Neural progenitor cell (in vitro differentiated cells): Measurements from ENCODE around the gene ZBTB5. TPM values are rescaled to one million over a fixed set of nuclear protein-coding genes. Genes with fewer than 3 reads are reported as not detected.

Experiments
- DNase-seq: peaks from one replicate; pipeline ENCODE4 v3.0.0-alpha.2; 2016; ENCODE audit warnings: low spot score
- H2AFZ ChIP-seq: fragments of 200-600 bp; sonication (generic); replicated peaks from 2 replicates; pipeline ENCODE4 v1.6.1; 2016; ENCODE audit warnings: antibody characterized with exemption
- H3F3A ChIP-seq: fragments of 200-600 bp; sonication (generic); 2 replicates; pipeline ENCODE4 v1.6.1; 2016; ENCODE audit warnings: antibody characterized with exemption, low read depth
- H3K27ac ChIP-seq: fragments of 200-600 bp; sonication (generic); 2 replicates; pipeline ENCODE4 v1.5.1; 2016; ENCODE audit warnings: mild to moderate bottlenecking
- H3K27me3 ChIP-seq: fragments of 200-600 bp; sonication (generic); 2 replicates; pipeline ENCODE4 v1.6.1; 2016; ENCODE audit warnings: mild to moderate bottlenecking, moderate library complexity
- H3K36me3 ChIP-seq: fragments of 200-600 bp; sonication (generic); 2 replicates; pipeline ENCODE4 v1.5.1; 2016
- H3K4me1 ChIP-seq: fragments of 200-600 bp; sonication (generic); 2 replicates; pipeline ENCODE4 v1.6.1; 2016; ENCODE audit warnings: mixed run types
- H3K4me2 ChIP-seq: fragments of 200-600 bp; sonication (generic); 2 replicates; pipeline ENCODE4 v1.6.1; 2016
- H3K4me3 ChIP-seq: fragments of 200-600 bp; sonication (generic); 2 replicates; pipeline ENCODE4 v1.5.1; 2016
- H3K79me2 ChIP-seq: fragments of 200-600 bp; sonication (generic); 2 replicates; pipeline ENCODE4 v1.6.1; 2016; ENCODE audit warnings: low read depth
- H3K9ac ChIP-seq: fragments of 200-600 bp; sonication (generic); 2 replicates; pipeline ENCODE4 v1.6.1; 2016
- H3K9me3 ChIP-seq: fragments of 200-600 bp; sonication (generic); 2 replicates; pipeline ENCODE4 v1.5.1; 2016; ENCODE audit warnings: low read depth
- H4K20me1 ChIP-seq: fragments of 200-600 bp; sonication (generic); 2 replicates; pipeline ENCODE4 v1.6.1; 2016; ENCODE audit warnings: low read depth
- H3K27ac Mint-ChIP-seq: 3 replicates; pipeline ENCODE4 v1.8.0; 2021; ENCODE audit warnings: mixed read lengths
- H3K27me3 Mint-ChIP-seq: 2 replicates; pipeline ENCODE4 v1.8.0; 2022; ENCODE audit warnings: low read depth, mild to moderate bottlenecking, inconsistent platforms, moderate library complexity, mixed read lengths; ENCODE audit not compliant: insufficient read depth
- H3K36me3 Mint-ChIP-seq: 3 replicates; pipeline ENCODE4 v1.8.0; 2021; ENCODE audit warnings: mixed read lengths
- H3K4me1 Mint-ChIP-seq: 3 replicates; pipeline ENCODE4 v1.8.0; 2021; ENCODE audit warnings: mixed read lengths
- H3K4me3 Mint-ChIP-seq: 3 replicates; pipeline ENCODE4 v1.8.0; 2021; ENCODE audit warnings: mild to moderate bottlenecking, moderate library complexity, mixed read lengths
- H3K9me3 Mint-ChIP-seq: 3 replicates; pipeline ENCODE4 v1.8.0; 2020; ENCODE audit warnings: mixed read lengths
- EZH2 ChIP-seq: fragments of 200-600 bp; sonication (generic); IDR thresholded peaks from 2 replicates; pipeline ENCODE4 v1.6.1; 2017; ENCODE audit warnings: antibody characterized with exemption, mild to moderate bottlenecking, moderate library complexity
- EZH2phosphoT487 ChIP-seq: fragments of 200-600 bp; sonication (generic); IDR thresholded peaks from 2 replicates; pipeline ENCODE4 v1.6.1; 2017; ENCODE audit warnings: antibody characterized with exemption
- total RNA-seq: library from RNA; depleted of rRNA; stranded (reverse); fragments of >200 nt; gene quantifications from 2 replicates; pipeline ENCODE4 v1.2.3, GENCODE V29; 2015; ENCODE audit warnings: low replicate concordance
- TF ChIP-seq, protein P1 (sequence below): fragments of 200-600 bp; sonication (generic); IDR thresholded peaks from 2 replicates; pipeline ENCODE4 v1.5.1; 2017; ENCODE audit warnings: antibody characterized with exemption, mild to moderate bottlenecking

ZBTB5 gene
- total RNA-seq, 1 donor from 2014 or later = 24.1 TPM

DNA sequence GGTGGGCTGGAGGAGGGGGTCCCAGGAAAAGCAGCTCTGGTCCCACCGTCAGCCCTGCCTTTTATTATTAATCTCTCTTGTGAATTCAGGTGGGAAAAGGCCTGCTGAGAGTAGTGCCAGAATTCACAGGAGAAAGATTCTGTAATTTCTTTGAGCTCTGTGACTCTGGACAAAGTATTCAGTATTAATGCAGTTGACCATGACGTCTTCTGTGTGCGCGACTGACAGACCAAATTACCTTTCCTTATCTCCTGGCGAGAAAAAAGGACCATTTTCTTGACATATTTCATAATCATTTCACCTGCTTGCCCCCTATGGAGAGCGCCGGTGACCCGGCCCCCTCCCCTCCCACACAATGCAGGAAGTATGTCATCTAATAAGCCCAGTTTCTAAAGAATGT, 69.6 kb downstream of the ZBTB5 start:
- H3K9ac ChIP-seq = no peak overlapping the region
- H3K4me3 Mint-ChIP-seq = no peak overlapping the region
- H3K27me3 ChIP-seq = no peaks in the 10 kb centered on the region
- no peaks in the 10 kb centered on the region for H3K9me3 ChIP-seq
- H3K36me3 ChIP-seq = no peaks in the 10 kb centered on the region
- peaks cover 28% of the 10 kb centered on the region for H3K4me1 Mint-ChIP-seq
- H3F3A ChIP-seq = peaks cover 9% of the 10 kb centered on the region
- H3K36me3 Mint-ChIP-seq = no peaks in the 10 kb centered on the region
- no peak for TF ChIP-seq EZH2
- TF ChIP-seq, protein P1, sequence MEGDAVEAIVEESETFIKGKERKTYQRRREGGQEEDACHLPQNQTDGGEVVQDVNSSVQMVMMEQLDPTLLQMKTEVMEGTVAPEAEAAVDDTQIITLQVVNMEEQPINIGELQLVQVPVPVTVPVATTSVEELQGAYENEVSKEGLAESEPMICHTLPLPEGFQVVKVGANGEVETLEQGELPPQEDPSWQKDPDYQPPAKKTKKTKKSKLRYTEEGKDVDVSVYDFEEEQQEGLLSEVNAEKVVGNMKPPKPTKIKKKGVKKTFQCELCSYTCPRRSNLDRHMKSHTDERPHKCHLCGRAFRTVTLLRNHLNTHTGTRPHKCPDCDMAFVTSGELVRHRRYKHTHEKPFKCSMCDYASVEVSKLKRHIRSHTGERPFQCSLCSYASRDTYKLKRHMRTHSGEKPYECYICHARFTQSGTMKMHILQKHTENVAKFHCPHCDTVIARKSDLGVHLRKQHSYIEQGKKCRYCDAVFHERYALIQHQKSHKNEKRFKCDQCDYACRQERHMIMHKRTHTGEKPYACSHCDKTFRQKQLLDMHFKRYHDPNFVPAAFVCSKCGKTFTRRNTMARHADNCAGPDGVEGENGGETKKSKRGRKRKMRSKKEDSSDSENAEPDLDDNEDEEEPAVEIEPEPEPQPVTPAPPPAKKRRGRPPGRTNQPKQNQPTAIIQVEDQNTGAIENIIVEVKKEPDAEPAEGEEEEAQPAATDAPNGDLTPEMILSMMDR = no peak
- TF ChIP-seq EZH2phosphoT487 = no peak
- no peaks in the 10 kb centered on the region for H3K9me3 Mint-ChIP-seq
- no peak overlapping the region for H3K27ac Mint-ChIP-seq
- peaks cover 5% of the 10 kb centered on the region for H3K4me1 ChIP-seq
- H3K4me2 ChIP-seq = no peak overlapping the region
- H3K27ac ChIP-seq = no peak overlapping the region
- no peaks in the 10 kb centered on the region for H4K20me1 ChIP-seq
- no peak overlapping the region for H2AFZ ChIP-seq
- no peaks in the 10 kb centered on the region for H3K79me2 ChIP-seq
- H3K27me3 Mint-ChIP-seq = peaks cover 5% of the 10 kb centered on the region
- no peak for DNase-seq
- no peak overlapping the region for H3K4me3 ChIP-seq

DNA sequence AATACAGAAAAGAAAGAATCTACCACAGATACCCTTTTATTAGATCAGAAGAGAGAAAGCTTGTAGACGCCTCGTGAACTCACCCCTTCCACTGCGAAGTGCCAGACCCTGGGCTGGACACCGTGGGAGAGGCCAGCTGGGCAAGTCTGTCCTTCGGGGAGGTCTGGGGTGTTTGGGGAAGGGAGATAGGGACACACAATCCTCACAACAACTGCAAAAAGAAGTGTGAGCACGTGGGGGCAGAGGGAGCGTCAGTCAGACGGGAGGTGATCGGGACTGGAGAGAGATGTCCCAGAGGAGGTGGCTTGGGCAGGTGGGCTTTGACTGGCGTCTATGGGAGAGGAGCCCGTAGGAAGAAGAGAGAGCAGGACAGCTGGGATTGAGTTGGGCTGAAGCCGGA, 70.0 kb downstream of the ZBTB5 start:
- H3K27ac ChIP-seq = no peak overlapping the region
- DNase-seq = no peak
- TF ChIP-seq EZH2phosphoT487 = no peak
- no peak for TF ChIP-seq EZH2
- TF ChIP-seq, protein P1 = no peak
- peaks cover 5% of the 10 kb centered on the region for H3K4me1 ChIP-seq
- H4K20me1 ChIP-seq = no peaks in the 10 kb centered on the region
- H3K4me1 Mint-ChIP-seq = peaks cover 28% of the 10 kb centered on the region
- no peak overlapping the region for H3K27ac Mint-ChIP-seq
- peaks cover 5% of the 10 kb centered on the region for H3K27me3 Mint-ChIP-seq
- H3K9me3 ChIP-seq = no peaks in the 10 kb centered on the region
- H2AFZ ChIP-seq = no peak overlapping the region
- no peak overlapping the region for H3K4me3 ChIP-seq
- H3K36me3 ChIP-seq = no peaks in the 10 kb centered on the region
- no peaks in the 10 kb centered on the region for H3K36me3 Mint-ChIP-seq
- H3K79me2 ChIP-seq = no peaks in the 10 kb centered on the region
- H3F3A ChIP-seq = peaks cover 9% of the 10 kb centered on the region
- no peak overlapping the region for H3K4me2 ChIP-seq
- no peaks in the 10 kb centered on the region for H3K27me3 ChIP-seq
- no peak overlapping the region for H3K9ac ChIP-seq
- no peak overlapping the region for H3K4me3 Mint-ChIP-seq
- H3K9me3 Mint-ChIP-seq = no peaks in the 10 kb centered on the region

DNA sequence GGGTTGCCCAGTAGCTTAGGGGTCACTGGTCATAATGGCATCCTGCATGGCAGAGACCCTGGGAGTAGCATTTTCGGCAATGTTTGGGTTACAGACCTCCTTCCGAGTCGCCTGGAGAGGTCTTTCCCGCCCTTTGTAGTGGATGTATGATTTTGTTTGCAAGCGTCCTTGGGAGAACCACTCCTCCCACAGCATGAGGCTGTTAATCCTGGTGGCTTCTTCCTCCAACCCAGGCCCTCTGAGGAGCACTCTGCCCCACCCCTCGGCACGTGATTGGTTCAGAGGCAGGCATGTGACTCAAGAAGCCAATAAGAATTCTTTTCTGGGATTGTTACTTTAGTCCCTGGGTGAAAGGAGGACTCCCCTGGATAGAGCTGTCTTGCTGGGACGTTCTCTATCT, 73.0 kb downstream of the ZBTB5 start:
- no peaks in the 10 kb centered on the region for H3K9me3 ChIP-seq
- no peak overlapping the region for H2AFZ ChIP-seq
- H3K9me3 Mint-ChIP-seq = peaks cover 2% of the 10 kb centered on the region
- no peak overlapping the region for H3K4me3 ChIP-seq
- H3K9ac ChIP-seq = no peak overlapping the region
- H3K27ac ChIP-seq = no peak overlapping the region
- H3K27ac Mint-ChIP-seq = no peak overlapping the region
- H3K79me2 ChIP-seq = no peaks in the 10 kb centered on the region
- TF ChIP-seq, protein P1 = no peak
- no peak for TF ChIP-seq EZH2phosphoT487
- TF ChIP-seq EZH2 = no peak
- no peak overlapping the region for H3K4me2 ChIP-seq
- H3K36me3 Mint-ChIP-seq = no peaks in the 10 kb centered on the region
- no peaks in the 10 kb centered on the region for H4K20me1 ChIP-seq
- H3K4me3 Mint-ChIP-seq = no peak overlapping the region
- peaks cover 4% of the 10 kb centered on the region for H3K27me3 Mint-ChIP-seq
- DNase-seq = peak; percentile 20
- H3F3A ChIP-seq = peaks cover 9% of the 10 kb centered on the region
- H3K27me3 ChIP-seq = no peaks in the 10 kb centered on the region
- no peaks in the 10 kb centered on the region for H3K36me3 ChIP-seq
- peaks cover 5% of the 10 kb centered on the region for H3K4me1 ChIP-seq
- peaks cover 29% of the 10 kb centered on the region for H3K4me1 Mint-ChIP-seq
